ENCODE results near the gene MS4A6A.
"Not testable (repeated sequence)": the region's sequence is repeated elsewhere in the genome, so short reads cannot be mapped to it uniquely, and the experiment has no call there.

Gene MS4A6A, protein sequence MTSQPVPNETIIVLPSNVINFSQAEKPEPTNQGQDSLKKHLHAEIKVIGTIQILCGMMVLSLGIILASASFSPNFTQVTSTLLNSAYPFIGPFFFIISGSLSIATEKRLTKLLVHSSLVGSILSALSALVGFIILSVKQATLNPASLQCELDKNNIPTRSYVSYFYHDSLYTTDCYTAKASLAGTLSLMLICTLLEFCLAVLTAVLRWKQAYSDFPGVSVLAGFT

GRCh38 chr11:60182541-60183330 lies at the start of gene MS4A6A:
Gene MS4A6A, minus strand, starts transcription at chr11:60183083. Its CDS starts 1,356 bp downstream, at chr11:60181727.
- DNase-seq (ENCODE audit: low read depth) = no peak

DNA sequence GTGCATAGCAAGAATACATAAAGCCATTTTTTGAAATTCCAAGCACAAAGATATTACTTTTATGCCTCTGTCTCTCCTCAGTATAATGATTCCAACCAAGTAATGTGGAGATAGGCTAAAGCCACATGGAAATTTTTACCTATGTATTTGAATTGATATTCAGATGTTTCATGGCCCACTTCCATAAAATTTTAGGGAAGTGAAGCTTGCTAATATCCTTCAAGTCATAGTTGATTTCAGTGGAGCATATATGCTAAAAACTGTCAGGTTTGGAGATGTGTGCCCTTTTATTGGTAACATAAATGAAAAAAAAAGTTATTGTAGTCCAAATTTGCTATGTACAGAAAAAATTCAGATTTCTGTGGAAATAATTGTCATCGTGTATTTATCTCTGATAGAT lies 47.8 kb upstream of the MS4A6A start:
- DNase-seq (ENCODE audit: low read depth) = no peak

- no peak for DNase-seq (ENCODE audit: low read depth)
Measured at GRCh38 chr11:60222141-60222540, 39.3 kb upstream of the MS4A6A start.

GRCh38 chr11:60221692-60222091 lies 38.8 kb upstream of the MS4A6A start:
- DNase-seq (ENCODE audit: low read depth) = no peak

- DNase-seq (ENCODE audit: low read depth) = no peak
Measured at GRCh38 chr11:60221181-60221580, 38.3 kb upstream of the MS4A6A start.

- no peak for DNase-seq (ENCODE audit: low read depth)
Measured at GRCh38 chr11:60214386-60214785, 31.5 kb upstream of the MS4A6A start.

- no peak for DNase-seq (ENCODE audit: low read depth)
Measured at GRCh38 chr11:60211206-60211605, 28.3 kb upstream of the MS4A6A start.

DNA sequence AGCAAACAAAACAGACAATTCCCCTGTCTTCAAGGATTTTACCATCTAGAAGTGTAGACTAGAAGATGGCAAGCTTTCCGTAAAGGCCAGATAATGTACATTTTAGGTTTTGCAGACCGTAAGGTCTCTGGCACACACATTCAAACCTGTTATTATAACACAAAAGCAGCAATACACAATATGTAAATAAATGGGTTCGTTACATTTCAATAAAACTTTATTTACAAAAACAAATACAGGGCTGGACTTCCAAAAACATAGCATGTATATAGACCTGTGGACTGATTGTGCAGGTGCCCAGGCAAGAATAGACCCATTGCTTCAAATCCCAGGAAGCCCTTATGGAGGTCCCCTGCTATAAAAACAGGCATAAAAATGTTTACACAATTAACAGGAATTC lies 27.1 kb upstream of the MS4A6A start:
- DNase-seq (ENCODE audit: low read depth) = no peak

DNA sequence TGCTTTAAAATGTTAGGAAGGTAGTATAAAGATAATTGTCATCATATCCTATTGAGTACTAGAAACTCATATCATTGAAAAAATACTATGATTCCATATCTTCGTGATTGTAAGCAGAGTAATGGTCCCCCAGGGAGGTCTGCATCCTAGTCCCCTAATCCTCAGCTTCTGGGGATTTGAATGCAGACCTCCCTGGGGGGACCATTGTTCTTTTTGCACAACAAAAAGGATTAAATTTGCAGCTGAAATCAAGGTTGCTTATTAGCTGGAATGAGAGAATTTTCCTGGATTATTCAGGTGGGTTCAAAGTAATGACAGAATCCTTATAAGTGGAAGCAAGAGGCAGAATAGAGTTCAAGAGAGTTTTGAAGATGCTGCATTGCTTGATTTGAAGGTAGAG lies 26.1 kb upstream of the MS4A6A start:
- DNase-seq (ENCODE audit: low read depth) = no peak

- DNase-seq (ENCODE audit: low read depth) = peak; percentile 3
Measured at GRCh38 chr11:60208146-60208895, 25.4 kb upstream of the MS4A6A start.

DNA sequence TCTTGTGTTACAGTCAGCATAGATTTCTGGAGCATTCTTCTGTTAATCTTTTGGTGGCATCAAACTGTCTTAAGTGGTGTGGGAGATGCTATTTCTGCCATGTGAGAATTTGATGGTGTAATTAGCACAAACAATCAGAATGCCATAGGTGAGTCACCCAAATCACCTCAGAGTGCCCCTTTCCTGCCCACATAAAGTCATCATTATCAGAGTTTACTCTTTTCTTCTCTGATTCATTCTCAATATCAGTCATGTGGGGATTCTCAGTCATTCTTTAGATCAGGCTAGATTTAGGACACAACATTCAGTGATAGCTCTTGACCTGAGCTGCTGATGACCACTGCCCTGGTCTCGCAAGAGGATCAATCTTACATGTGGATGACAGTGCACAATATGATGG lies 23.7 kb upstream of the MS4A6A start:
- no peak for DNase-seq (ENCODE audit: low read depth)

GRCh38 chr11:60204922-60205321 lies 22.0 kb upstream of the MS4A6A start:
- no peak for DNase-seq (ENCODE audit: low read depth)

DNA sequence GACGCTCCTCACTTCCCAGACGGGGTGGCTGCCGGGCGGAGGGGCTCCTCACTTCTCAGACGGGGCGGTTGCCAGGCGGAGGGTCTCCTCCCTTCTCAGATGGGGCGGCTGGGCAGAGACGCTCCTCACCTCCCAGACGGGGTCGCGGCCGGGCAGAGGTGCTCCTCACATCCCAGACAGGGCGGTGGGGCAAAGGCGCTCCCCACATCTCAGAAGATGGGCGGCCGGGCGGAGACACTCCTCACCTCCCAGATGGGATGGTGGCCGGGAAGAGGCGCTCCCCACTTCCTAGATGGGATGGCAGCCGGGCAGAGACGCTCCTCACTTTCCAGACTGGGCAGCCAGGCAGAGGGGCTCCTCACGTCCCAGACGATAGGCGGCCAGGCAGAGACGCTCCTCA lies 18.5 kb upstream of the MS4A6A start:
- not testable (repeated sequence) for DNase-seq (ENCODE audit: low read depth)

DNA sequence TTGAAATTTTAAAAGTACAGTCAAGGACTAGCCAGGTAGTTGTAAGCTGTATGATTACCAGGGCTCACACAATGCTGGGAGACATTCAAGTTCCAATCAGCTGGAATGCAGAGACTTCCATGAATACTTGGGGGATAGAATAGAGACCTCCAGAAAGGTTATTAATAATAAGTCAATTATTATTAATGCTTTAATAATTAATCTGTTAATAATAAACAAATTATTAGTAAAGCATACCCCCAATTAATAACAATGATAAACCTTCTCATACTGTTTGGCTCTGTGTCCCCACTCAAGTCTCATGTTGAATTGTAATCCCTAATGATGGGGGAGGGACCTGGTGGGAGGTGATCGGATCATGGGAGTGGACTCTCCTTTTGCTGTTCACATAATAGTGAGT lies 14.6 kb upstream of the MS4A6A start:
- DNase-seq (ENCODE audit: low read depth) = no peak

- no peak for DNase-seq (ENCODE audit: low read depth)
Measured at GRCh38 chr11:60195923-60196368, 13.1 kb upstream of the MS4A6A start.

GRCh38 chr11:60194511-60194910 lies 11.6 kb upstream of the MS4A6A start:
- no peak for DNase-seq (ENCODE audit: low read depth)

- peak; percentile 2 for DNase-seq (ENCODE audit: low read depth)
Measured at GRCh38 chr11:60193687-60194433, 11.0 kb upstream of the MS4A6A start.

DNA sequence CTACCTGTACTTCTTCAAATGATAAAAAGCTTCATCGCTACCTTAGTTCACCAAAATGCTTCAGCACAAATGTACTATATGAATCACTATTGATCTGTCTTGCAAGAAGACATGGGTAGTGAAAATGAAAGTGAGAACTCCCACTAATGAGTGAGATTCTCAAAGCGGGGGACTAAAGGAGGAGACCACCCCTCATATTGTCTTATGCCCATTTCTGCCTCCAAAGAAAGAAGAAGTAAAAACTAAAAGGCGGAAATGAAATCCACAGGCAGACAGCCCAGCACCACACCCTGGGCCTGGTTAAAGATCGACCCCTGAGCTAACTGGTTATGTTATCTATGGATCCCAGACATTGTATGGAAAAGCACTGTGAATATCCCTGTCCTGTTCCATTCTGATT lies 9.7 kb upstream of the MS4A6A start:
- DNase-seq (ENCODE audit: low read depth) = not testable (repeated sequence)

GRCh38 chr11:60188481-60188880 lies 5.6 kb upstream of the MS4A6A start:
- not testable (repeated sequence) for DNase-seq (ENCODE audit: low read depth)

DNA sequence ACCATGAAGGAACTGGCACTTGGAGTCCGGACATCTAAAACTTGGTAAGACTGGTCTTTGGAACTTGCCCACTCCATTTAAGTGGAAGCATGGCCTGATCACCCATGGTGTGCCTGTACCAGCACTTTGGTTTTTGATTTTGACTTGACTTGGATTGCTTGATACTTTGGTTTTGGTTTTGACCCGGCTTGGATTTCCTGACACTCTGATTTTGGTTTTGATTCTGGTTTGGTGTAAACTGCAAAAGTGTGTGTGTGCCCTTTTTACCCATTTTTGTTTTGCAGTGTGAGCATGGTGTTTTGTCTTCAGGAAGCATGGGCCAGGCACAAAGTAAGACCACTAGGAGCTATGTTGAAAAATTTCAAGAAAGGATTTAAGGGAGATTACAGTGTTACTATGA lies 3.2 kb upstream of the MS4A6A start:
- not testable (repeated sequence) for DNase-seq (ENCODE audit: low read depth)

DNA sequence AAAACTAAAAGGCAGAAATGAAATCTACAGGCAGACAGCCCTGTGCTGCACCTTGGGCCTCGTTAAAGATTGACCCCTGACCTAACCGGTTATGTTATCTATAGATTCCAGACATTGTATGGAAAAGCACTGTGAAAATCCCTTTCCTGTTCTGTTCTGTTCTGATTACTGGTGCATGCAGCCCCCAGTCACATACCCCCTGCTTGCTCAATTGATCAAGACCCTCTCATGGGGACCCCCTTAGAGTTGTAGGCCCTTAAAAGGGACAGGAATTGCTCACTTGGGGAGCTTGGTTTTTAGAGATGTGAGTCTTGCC lies 2.6 kb upstream of the MS4A6A start:
- DNase-seq (ENCODE audit: low read depth) = not testable (repeated sequence)

DNA sequence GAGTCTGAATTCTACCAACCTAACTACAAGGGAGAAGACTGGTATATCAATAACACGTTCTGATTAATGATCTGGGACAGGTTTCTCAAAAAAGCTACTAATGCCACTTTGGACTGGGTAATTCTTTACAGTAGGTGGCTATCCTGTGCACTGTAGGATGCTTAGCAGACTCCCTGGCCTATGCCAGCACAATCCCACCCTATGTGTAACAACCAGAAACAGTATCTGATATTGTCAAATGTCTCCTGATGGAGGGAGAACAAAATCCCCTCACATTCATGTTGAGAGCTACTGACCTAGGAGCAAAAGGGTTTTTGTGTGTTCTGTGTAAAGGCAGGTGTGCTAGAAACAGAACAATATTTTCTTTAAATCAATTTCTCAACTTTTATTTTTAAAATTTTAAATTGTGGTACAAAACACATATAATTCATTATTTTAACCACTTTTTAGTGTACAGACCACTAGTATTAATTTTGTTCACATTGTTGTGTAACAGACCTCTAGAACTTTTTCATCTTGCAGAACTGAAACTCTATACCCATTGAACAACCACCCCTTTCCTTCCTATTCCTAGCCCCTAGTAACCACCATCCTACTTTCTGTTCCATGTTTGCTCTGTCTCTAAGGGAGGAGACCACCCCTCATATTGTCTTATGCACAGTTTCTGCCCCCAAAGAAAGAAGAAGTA lies 2.1 kb upstream of the MS4A6A start:
- no peak for DNase-seq (ENCODE audit: low read depth)

Data from HS-27A (cell line).